Endothelial cell (in vitro differentiated cells): ENCODE results near the gene USP35. TPM values are rescaled to one million over a fixed set of nuclear protein-coding genes. Genes with fewer than 3 reads are reported as not detected.
A peak's percentile ranks its signal among the peaks of the same experiment; 100 is the strongest.
"Not testable (repeated sequence)": the region's sequence is repeated elsewhere in the genome, so short reads cannot be mapped to it uniquely, and the experiment has no call there.

Source experiments
- DNase-seq: peaks from one replicate; pipeline ENCODE4 v3.0.0; 2021; ENCODE audit warnings: low spot score
- H3K27ac Mint-ChIP-seq: one replicate; pipeline ENCODE4 v1.8.0; 2021; ENCODE audit warnings: mixed read lengths, inconsistent platforms; ENCODE audit not compliant: unreplicated experiment
- H3K27me3 Mint-ChIP-seq: one replicate; pipeline ENCODE4 v1.8.0; 2021; ENCODE audit warnings: mild to moderate bottlenecking, moderate library complexity, mixed read lengths, inconsistent platforms; ENCODE audit not compliant: unreplicated experiment
- H3K36me3 Mint-ChIP-seq: one replicate; pipeline ENCODE4 v1.8.0; 2021; ENCODE audit warnings: mild to moderate bottlenecking, low read depth, mixed read lengths, inconsistent platforms; ENCODE audit not compliant: unreplicated experiment
- H3K4me1 Mint-ChIP-seq: one replicate; pipeline ENCODE4 v1.8.0; 2021; ENCODE audit warnings: mild to moderate bottlenecking, mixed read lengths, inconsistent platforms; ENCODE audit not compliant: unreplicated experiment
- H3K4me3 Mint-ChIP-seq: one replicate; pipeline ENCODE4 v1.8.0; 2021; ENCODE audit warnings: mild to moderate bottlenecking, mixed read lengths, inconsistent platforms; ENCODE audit not compliant: unreplicated experiment
- H3K9me3 Mint-ChIP-seq: one replicate; pipeline ENCODE4 v1.8.0; 2021; ENCODE audit warnings: mixed read lengths, inconsistent platforms; ENCODE audit not compliant: unreplicated experiment
- CTCF ChIP-seq: fragments of 200-600 bp; sonication (generic); IDR thresholded peaks from one replicate; pipeline ENCODE4 v1.5.0; 2021; ENCODE audit warnings: antibody characterized with exemption; ENCODE audit not compliant: unreplicated experiment
- total RNA-seq: library from RNA; stranded (reverse); fragmentation: NEBNext Ultra II Directional; extraction: Animal tissue kit (Norgen Biotek cat#: 25700); gene quantifications from one replicate; pipeline ENCODE4 v1.2.1, GENCODE V29; 2021; ENCODE audit not compliant: unreplicated experiment

Gene USP35
- total RNA-seq, 1 donor from 2014 or later: 26.0 TPM

- peaks cover 10% of the 10 kb centered on the region for H3K27me3 Mint-ChIP-seq
- H3K4me3 Mint-ChIP-seq: no peak overlapping the region
- peaks cover 18% of the 10 kb centered on the region for H3K4me1 Mint-ChIP-seq
- no peak for TF ChIP-seq CTCF
- no peaks in the 10 kb centered on the region for H3K9me3 Mint-ChIP-seq
- H3K27ac Mint-ChIP-seq: no peak overlapping the region
- peaks cover 41% of the 10 kb centered on the region for H3K36me3 Mint-ChIP-seq
- DNase-seq: no peak
Observed at GRCh38 chr11:78227921-78228320, 39.2 kb downstream of the USP35 start.

DNA sequence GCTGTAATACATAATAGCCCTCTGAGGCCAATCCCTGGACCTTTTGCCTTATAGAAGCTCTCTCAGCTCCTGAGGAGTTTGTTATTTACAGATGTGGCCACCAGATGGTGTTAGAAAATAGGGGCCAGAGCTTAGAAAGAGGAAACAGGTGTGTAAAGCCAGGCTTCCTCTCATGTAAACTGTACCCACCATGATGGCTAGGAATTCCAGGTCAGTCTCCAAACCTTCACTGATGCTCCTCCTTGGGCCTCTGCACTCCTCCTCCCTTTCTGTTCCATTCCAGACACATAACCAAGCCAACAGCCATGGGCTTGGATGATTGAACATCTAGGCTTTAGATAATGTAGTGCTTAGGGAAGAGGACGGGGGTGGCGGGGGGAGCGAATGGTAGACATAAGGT lies 39.7 kb downstream of the USP35 start:
- H3K27ac Mint-ChIP-seq: no peak overlapping the region
- peaks cover 18% of the 10 kb centered on the region for H3K4me1 Mint-ChIP-seq
- no peak overlapping the region for H3K4me3 Mint-ChIP-seq
- DNase-seq: peak; percentile 51
- TF ChIP-seq CTCF: no peak
- peaks cover 42% of the 10 kb centered on the region for H3K36me3 Mint-ChIP-seq
- peaks cover 9% of the 10 kb centered on the region for H3K27me3 Mint-ChIP-seq
- H3K9me3 Mint-ChIP-seq: no peaks in the 10 kb centered on the region

DNA sequence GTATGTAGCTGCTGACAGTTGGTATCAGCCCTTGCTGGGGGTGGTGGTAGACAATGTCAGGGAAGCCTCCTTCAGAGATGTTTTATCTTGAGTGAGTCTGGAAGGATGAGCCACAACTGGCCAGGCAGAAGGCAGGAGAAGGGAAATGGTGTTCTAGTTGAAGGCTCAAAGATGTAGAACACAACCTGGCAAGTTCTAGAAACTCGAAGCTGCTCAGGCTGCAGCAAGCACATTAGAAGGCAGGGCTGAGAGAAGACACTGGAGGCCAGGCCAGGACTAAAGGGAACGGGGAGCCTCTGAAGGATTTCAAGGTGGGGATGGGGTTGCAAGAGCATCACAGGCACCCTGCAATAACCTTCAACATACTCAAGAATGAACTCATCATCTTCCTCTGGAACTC lies 40.4 kb downstream of the USP35 start:
- no peak for DNase-seq
- Mint-ChIP-seq H3K27me3 (peaks cover 7% of the 10 kb centered on the region), H3K27ac (no peak overlapping the region), H3K4me1 (peaks cover 18% of the 10 kb centered on the region), H3K4me3 (peak overlapping the region; percentile 7), H3K9me3 (no peaks in the 10 kb centered on the region), H3K36me3 (peaks cover 38% of the 10 kb centered on the region)
- TF ChIP-seq CTCF: no peak

DNA sequence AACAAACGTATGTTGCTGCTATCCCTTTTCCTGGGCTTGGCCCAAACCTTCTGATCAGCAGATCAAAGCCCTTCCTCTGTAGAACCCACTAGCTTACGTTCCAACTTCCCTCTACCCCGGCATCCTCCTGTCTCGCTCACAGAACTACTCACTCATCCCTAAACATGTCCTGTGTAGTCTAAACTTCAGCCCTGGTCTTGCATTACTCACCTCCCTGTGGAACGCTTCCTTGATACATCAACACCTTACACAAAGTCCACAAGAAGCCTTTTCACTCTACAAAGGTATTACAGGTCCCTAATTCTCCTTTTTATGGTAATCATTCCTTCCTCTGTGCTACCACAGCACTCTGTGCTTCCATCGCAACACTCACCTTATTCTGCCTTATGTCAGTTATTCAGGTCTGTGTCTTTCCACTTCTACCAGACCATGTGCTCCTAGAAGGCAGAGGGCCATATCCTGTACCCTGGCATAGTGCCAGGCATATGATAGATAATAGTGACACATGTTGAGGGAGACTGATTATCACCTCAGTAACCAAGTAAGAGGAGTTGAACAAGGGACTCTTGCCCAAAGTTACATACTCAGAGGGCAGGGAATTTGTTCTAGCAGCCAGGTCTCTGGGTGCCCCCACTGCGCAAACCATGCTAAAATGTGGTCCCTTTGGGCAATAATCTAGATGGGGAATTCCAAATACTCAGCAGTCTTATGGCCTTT lies 41.6 kb downstream of the USP35 start:
- Mint-ChIP-seq H3K27me3 (peaks cover 6% of the 10 kb centered on the region), H3K4me3 (peak overlapping the region; percentile 21), H3K36me3 (peaks cover 28% of the 10 kb centered on the region), H3K4me1 (peaks cover 18% of the 10 kb centered on the region), H3K27ac (peak overlapping the region; percentile 62), H3K9me3 (no peaks in the 10 kb centered on the region)
- no peak for TF ChIP-seq CTCF
- DNase-seq: no peak

GRCh38 chr11:78231962-78232501 lies 43.3 kb downstream of the USP35 start:
- H3K9me3 Mint-ChIP-seq: no peaks in the 10 kb centered on the region
- DNase-seq: no peak
- peaks cover 20% of the 10 kb centered on the region for H3K36me3 Mint-ChIP-seq
- H3K4me1 Mint-ChIP-seq: peaks cover 22% of the 10 kb centered on the region
- H3K27me3 Mint-ChIP-seq: peaks cover 8% of the 10 kb centered on the region
- H3K4me3 Mint-ChIP-seq: no peak overlapping the region
- TF ChIP-seq CTCF: no peak
- no peak overlapping the region for H3K27ac Mint-ChIP-seq

GRCh38 chr11:78233046-78233445 lies 44.3 kb downstream of the USP35 start:
- not testable (repeated sequence) for H3K27ac Mint-ChIP-seq, H3K9me3 Mint-ChIP-seq, DNase-seq

More at GRCh38 chr11:78233046-78233445, 44.3 kb downstream of the USP35 start:
- peaks cover 28% of the 10 kb centered on the region for H3K36me3 Mint-ChIP-seq
- H3K27me3 Mint-ChIP-seq, H3K4me3 Mint-ChIP-seq: not testable (repeated sequence)
- H3K4me1 Mint-ChIP-seq: peaks cover 22% of the 10 kb centered on the region
